NCI-H146 treated with DMSO at 0.1 percent for 48 hours (cell line): Measurements from ENCODE around the gene SBK2.

ENCODE experiments used
- DNase-seq: peaks from one replicate; lab custom pipeline; 2025; ENCODE audit not compliant: unreplicated experiment; lab: John Stamatoyannopoulos, UW

Gene SBK2

DNA sequence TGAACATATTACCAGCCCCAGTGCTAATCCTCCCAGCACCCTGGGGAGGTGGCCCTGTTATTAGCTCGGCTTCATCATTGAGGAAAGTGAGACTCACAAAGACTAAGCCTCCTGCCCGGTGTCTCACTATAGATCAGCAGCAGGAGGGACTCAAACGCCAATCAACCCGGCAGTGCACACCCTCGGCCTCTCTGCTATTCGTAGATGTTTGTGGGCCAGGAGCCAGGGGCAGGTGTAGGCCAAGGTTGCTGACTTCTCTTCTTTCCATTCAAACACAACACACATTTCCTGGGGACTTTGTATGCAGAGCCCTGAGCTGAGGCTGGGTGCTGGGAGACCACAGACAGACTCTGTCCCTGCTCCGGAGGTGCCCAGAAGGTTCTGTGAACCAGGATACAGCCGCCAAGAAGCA is 17.8 kb upstream of the SBK2 start:
- peak; percentile 85 for DNase-seq

DNA sequence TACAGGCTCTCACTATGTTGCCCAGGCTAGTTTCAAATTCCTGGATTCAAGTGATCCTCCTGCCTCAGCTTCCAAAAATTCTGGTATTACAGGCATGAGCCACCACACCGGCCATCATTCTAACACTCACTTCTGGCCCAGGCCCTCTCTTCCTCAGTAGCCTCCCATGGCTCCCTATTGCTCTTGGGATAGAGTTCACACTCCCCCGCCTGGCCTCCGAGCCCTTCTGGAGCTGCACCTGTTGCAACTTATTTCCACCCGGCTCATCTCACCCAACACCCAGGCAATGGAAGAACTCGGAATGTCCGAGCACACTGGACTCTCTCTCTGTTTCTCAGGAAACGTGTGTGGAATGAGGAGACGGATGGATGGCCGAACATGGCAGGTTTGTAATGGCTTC is 17.4 kb upstream of the SBK2 start:
- no peak for DNase-seq

DNA sequence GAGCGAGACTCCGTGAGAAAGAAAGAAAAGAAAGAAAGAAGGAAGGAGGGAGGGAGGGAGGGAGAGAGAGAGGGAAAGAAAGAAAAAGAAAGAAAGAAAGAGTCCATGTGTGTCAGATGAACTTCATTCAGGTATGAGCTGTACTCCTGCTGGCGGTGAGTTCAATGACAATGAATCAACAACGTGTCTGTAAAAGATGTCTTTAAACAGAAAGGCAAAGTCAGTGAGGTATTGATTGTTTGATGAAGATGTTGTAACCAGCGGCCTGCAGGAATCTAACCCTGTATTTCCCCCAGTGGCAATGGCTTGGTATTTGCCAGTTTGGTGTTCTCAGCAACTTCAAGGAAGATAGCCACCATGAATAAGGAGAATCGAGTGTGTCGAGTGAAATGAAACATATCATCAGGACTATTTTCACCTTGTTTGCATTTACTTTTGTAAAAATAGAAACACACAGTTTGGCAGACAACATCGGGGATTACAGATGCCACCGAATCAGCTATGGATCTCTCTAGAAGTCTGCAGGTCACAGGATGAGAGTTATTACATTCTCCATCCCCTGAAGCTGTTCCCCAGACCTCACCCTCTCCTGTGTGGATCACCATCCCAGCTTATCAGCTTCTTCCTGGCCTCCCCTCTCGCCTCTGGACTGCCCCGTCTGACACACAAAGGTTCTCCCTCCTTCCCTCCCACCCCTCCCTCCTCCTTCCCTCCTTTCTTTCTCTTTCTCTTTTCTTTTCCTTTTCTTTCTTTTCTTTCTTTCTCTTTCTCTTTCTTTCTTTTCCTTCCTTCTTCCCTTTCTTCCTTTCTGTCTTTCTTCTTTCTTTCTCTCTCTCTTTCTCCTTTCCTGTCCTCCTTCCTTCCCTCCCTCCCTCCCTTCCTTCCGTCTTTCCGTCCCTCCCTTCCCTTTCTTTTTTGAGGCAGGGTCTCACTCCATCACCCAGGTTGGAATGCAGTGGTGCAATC is 16.6 kb upstream of the SBK2 start:
- DNase-seq = no peak

- DNase-seq = no peak
Measured at GRCh38 chr19:55552620-55553019, 15.7 kb upstream of the SBK2 start.

DNA sequence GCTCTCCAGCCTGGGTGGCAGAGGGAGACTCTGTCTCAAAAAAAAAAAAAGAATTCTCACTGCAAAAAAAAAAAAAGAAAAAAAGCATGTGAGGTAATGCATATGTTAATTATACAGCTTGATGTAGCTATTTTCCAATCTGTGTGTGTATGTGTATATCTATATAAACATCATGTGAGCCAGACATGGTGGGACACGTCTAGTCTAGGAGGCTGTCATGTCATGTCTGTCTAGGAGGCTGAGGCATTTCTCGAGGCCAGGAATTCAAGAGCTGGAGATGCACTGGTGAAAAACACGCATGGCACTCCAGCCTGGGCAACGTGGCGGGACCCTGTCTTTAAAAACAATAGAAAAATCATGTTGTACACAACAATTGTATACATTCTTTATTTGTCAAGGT is 15.3 kb upstream of the SBK2 start:
- no peak for DNase-seq

- DNase-seq = no peak
Measured at GRCh38 chr19:55550321-55550650, 13.4 kb upstream of the SBK2 start.

DNA sequence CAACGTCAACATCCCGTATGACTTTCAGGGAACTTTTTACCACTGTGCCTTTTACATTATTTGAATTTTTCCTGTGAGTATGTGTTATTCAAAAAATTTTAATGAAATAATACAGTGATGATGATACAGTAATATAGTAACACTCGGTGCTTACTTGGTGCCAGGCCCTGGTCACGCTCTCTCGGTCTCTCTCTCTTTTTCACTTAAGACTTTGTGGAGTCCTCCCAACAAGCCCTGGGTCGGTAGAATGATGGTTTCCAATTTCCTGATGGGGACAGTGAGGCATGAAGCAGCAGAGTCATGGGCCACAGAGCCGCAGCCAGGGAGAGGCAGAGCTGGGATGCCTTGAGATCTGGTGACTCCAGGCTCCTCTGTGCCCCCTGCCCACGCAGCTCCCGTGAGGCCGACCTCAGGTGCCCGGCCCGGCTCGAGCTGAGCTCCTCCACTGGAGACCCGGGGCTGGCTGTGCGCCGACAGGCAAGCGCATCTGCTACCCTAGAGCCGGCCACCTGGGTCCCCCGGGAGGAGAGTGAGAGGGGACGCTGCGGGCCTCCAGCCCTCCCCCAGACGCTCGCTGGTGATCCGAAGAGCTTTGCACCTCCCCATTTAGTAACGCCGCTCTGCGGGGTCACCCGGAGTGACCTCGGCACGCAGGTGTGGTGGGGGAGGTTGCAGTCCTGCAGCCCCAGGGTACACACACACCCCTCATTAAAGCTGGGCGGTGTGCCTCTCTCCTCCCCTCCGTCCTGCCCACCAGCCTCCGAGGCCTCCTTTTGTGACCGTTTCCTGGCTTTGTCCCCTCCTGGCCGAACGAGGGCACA is 12.8 kb upstream of the SBK2 start:
- DNase-seq = peak; percentile 59

DNA sequence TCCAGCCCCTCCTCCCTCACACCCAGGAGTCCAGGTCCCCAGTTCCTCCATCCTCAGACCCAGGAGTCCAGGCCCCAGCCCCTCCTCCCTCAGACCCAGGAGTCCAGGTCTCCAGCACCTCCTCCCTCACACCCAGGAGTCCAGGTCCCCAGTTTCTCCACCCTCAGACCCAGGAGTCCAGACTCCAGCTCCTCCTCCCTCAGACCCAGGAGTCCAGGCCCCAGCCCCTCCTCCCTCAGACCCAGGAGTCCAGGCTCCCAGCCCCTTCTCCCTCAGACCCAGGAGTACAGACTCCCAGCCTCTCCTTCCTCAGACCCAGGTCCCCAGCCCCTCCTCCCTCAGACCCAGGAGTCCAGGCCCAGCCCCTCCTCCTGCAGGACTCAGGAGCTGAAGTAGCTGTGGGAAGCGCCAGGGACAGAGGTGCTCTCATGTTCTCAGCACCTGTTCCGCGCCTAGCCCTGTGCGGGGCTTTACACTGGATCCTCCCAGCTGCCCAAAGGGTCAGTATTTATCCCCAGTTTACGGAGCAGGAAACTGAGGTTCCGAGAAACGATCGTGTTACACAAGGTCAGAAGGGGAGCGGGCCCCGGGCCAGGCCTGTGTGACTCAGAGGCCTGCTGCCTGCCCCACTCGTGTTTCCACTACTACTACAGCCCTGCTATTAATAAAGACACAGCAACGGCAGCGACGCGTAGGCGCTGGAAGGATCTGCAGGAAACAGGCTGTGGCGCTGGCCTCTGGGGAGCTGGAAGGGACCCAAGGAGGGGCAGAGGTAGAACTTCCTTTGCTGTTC is 10.1 kb upstream of the SBK2 start:
- DNase-seq = no peak

DNA sequence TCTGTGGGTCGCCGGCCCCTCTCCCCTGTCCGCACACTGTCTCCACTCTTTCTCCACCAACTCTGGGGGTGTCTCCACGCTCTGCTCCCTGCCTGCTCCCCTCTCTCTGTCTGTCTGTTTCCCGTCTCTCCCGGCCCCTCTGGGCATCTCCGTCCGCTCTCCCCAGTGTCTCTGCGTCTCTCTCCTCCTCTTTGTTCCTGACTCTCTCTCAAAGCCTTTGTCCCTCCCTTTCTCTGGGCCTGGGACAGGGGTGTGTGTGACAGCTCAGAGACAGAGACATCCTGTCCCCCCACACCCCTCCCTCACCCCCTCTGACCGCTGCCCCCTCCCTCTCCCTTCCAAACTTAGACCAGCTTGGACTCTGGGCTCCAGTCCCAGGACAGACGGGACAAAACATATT is 9.1 kb upstream of the SBK2 start:
- DNase-seq = no peak

DNA sequence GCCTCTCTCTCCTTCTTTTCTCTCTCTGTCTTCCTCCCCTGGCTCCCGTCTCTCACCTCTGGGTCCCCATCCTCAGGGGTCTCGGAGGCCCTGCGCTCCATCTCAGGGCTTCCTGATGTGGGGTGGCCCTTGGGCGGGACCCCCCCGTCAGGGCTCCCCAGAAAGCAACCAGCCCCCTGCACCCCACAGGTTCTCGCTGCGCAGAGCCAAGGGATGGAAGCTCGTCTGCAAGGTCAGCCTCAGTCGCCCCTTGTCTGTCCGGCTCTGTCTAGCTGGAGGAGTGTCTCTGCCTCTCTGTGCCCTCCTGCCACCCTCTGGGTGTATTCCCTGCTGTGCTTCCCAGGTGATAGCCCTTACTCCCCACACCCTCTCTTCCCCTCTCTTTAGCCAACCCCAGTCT is 8.5 kb upstream of the SBK2 start, which contains the start of gene SBK3:
Gene SBK3, minus strand, starts transcription at position 101 of the 400 bp plus-strand sequence. Its CDS starts 0 bp downstream, at position 101.
- no peak for DNase-seq

- DNase-seq = no peak
Measured at GRCh38 chr19:55544776-55545439, 8.0 kb upstream of the SBK2 start.

GRCh38 chr19:55544014-55544413 is 7.1 kb upstream of the SBK2 start:
- no peak for DNase-seq

DNA sequence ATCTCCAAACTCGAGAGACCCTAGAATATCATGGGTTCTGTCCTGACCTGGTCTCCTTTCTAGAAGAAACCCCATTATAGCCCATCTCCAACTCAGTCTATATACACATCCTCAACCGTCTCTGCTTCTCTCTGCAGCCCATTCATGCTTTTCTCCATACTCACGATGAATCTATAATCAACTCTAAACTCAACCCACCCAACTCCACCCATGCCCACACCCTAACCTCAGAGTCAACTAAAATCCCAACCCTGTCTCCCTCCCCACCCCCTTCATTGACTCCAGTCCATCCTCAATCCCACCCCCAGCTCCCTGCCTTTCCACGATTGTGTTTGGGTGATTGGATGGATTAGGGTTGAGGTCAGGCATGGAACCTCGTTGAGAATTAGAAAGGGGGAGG is 6.6 kb upstream of the SBK2 start:
- no peak for DNase-seq

DNA sequence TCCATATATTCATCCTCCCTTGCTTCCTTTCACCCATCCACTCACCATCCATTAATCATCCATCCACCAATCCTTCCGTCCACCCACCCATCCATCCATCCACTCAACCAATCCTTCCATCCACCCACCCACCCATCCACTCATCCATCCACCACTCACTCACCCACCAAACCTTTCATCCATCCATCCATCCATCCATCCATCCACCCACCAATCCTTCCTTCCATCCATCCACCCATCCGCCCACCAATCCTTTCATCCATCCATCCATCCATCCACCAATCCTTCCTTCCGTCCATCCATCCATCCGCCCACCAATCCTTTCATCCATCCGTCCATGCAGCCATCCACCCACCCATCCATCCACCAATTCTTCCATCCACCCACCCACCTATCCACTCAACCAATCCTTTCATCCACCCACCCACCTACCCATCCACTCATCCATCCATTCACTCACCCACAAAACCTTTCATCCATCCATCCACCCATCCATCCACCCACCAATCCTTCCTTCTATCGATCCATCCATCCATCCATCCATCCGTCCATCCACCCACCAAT is 5.4 kb upstream of the SBK2 start:
- no peak for DNase-seq

- DNase-seq = no peak
Measured at GRCh38 chr19:55541091-55541490, 4.2 kb upstream of the SBK2 start.

DNA sequence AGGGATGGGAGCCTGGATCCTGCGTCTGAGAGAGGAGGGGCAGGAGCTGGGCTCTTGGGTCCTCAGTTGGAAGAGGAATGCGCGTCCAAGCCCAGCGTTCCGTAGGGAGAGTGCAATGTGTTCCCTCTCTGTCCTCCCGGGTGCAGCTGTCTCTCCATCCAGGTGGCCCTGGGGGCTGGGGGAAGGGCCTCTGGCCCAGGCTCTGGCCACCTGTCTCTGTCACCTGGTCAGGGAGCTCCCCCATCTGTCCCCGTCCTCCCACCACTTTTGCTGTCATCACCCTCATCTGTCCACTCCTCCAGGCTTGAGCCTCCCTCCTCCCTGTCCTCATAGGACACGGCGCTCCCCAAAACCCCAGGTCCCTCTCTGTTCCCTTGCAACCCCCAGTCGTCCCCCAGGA is 3.7 kb upstream of the SBK2 start:
- peak; percentile 40 for DNase-seq

DNA sequence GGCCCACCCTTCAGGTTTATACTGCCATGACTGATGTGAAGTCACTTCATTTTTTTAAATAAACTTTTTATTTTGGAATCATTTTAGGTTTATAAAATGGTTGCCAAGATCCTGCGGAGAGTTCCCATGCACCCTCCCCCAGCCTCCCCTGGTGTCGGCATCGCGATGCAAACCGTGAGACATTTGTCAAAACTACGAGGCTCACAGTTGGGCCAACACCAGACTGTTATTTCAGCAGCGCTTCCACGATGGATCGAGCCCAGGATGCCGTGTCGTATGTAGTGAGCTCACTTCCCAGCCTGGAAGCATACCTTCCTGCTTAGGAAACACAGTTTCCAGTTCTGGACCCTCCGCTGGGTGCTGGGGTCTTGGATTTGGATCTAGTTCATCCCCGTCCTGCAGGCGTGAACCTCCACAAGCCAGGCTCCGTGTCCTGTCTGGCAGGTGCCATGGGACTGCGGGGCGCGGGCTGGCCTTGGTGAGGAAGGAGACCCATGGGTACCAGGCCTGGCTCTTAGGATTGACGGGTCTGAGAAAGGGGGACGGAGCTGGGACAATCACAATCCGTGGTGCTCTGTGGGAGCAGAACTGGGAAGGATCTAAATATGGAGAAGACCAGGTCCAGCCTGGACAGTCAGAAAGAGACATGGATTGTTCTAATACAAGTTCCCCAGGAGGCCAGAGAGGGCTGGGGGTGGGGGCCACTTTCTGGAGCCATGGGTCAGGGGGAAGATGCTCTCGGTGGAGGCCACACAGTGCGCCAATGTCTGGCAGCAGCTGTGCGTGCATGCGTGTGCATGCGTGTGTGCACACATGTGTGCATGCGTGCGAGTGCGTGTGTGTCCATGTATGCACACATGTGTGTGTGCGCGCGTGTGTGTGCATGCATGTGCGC is 2.4 kb upstream of the SBK2 start:
- DNase-seq = no peak

DNA sequence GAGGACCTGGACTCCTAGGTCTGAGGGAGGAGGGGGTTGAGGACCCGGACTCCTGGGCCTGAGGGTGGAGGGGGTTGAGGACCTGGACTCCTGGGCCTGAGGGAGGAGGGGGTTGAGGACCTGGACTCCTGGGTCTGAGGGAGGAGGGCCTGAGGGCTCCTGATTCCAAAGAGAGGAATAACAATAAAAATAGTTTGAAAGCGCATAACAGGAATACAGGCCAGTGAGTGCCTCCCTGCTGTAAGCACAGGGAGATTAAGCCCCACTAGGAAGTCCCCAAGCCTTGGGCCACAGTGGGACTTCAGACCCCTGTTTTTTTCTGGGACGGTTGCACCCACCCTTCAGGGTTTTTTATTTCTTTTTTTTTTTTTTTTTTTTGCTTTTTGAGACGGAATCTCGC is 1.2 kb upstream of the SBK2 start:
- no peak for DNase-seq

DNA sequence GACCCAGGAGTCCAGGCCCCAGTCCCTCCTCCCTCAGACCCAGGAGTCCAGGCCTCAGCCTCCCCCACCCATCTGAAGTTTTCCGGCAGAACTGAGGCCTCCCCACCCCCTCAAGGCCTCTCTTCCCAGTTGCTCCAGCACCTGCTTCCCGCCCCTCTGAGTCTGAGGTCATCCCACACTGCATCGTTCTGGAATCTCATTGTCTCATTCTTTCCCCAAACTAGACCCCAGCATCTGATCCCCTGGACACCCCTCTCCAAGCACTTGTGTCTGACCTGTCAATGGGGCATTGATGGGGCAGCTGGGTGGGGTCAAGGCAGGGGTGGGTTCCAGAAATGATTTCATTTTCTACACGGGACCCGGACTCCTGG is 793 bp upstream of the SBK2 start:
- DNase-seq = no peak

DNA sequence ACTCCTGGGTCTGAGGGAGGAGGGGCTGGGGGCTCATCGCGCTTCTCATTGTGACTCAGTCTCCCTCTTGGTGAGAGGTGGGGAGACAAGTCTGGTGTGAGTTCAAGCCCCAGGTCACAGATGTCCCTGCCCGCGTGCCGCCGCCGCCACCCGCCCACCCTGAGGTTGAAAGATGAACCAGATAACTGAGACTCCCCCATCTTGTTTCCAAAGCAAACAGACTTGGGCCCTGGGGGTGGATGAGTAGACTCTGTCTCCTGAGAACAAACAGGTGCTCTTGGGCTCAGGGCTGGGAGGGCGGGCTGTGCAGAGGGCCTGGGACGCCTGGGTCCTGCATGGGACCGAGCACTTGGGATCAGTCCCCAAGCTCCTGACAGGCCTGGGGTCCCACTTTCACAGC is 567 bp downstream of the SBK2 start:
- no peak for DNase-seq
